22Rv1 (cell line): ENCODE measurements around the gene GOLPH3.
"Not testable (repeated sequence)": the region's sequence is repeated elsewhere in the genome, so short reads cannot be mapped to it uniquely, and the experiment has no call there.

Experiments
- CTCF ChIP-seq: fragments of 450-650 bp; IDR thresholded peaks from 2 replicates; pipeline ENCODE4 v1.5.1; 2017; ENCODE audit warnings: mild to moderate bottlenecking
- ZFX ChIP-seq: fragments of 450-650 bp; IDR thresholded peaks from 2 replicates; pipeline ENCODE4 v1.6.1; 2017; ENCODE audit warnings: antibody characterized with exemption, borderline replicate concordance

GRCh38 chr5:32080565-32080964, 93.6 kb downstream of the GOLPH3 start:
- TF ChIP-seq CTCF, ZFX: not testable (repeated sequence)
